HG03280 (cell line): ENCODE data around the gene OR10S1.
"Not testable (repeated sequence)": the region's sequence is repeated elsewhere in the genome, so short reads cannot be mapped to it uniquely, and the experiment has no call there.

Experiments
- ATAC-seq: cut with Tn5 transposase; IDR thresholded peaks from one replicate; pipeline ENCODE4 v1.9.1; 2021; ENCODE audit warnings: mild to moderate bottlenecking, moderate library complexity; ENCODE audit not compliant: unreplicated experiment

The OR10S1 gene, protein sequence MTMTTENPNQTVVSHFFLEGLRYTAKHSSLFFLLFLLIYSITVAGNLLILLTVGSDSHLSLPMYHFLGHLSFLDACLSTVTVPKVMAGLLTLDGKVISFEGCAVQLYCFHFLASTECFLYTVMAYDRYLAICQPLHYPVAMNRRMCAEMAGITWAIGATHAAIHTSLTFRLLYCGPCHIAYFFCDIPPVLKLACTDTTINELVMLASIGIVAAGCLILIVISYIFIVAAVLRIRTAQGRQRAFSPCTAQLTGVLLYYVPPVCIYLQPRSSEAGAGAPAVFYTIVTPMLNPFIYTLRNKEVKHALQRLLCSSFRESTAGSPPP

DNA sequence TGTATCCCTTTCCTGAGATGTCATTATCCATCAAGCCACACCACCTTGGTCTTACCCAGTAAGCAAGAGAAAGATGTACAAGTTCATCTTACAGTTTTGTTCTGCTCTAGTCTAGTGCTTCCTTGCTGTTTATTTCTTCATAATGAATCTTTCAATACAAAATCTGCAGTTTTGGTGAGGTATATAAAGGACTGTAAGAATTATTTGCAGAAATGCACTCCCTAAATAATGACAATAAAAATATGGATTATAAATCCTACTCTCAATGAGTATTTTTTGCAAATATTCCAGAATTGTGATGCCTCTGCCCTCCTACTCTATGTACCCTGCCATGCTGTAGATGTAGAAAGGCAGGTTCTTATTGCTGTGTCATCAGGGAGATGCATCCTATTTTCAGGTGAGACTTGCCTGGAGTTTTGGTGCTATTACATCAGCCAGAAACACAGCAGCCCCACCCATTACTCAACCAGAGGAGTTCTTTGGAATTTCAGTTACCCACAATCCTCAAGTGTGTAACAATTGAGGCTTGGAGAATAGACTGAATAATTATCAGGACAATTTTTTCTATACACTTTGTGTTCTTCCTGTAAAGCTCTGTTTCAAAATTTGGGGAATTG, at the start of gene OR10S1:
OR10S1 (minus strand) TSS at position 51 of the 617 bp plus-strand sequence. CDS start 117 bp downstream, outside the sequence.
- ATAC-seq, result no peak

DNA sequence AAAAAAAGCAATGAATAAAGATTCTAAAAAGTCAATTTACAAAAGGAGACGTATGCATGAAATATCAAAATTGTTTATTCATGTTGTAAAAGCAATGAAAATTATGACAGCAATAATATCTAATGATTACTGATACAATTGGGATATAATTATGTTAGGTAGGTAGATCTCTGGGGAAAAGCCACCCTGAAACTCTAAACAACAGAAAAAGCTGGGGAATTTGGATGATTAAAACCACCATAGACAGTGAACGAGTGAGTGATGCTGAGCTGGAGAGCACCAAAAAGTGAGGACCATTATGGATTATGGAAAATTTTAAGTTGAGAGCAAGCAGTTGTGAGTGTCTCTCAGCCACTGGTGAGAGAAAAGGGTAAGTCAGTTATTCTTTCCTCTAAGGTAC, 48.9 kb upstream of the OR10S1 start, which contains the start of gene OR10G8:
OR10G8 (plus strand) TSS at position 301 of the 400 bp plus-strand sequence. CDS start 2,825 bp downstream, outside the sequence.
- no peak for ATAC-seq

DNA sequence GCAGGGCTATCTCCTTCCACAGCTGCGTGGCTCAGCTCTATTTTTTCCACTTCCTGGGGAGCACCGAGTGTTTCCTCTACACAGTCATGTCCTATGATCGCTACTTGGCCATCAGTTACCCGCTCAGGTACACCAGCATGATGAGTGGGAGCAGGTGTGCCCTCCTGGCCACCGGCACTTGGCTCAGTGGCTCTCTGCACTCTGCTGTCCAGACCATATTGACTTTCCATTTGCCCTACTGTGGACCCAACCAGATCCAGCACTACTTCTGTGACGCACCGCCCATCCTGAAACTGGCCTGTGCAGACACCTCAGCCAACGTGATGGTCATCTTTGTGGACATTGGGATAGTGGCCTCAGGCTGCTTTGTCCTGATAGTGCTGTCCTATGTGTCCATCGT, 38.3 kb upstream of the OR10S1 start:
- ATAC-seq, result not testable (repeated sequence)

DNA sequence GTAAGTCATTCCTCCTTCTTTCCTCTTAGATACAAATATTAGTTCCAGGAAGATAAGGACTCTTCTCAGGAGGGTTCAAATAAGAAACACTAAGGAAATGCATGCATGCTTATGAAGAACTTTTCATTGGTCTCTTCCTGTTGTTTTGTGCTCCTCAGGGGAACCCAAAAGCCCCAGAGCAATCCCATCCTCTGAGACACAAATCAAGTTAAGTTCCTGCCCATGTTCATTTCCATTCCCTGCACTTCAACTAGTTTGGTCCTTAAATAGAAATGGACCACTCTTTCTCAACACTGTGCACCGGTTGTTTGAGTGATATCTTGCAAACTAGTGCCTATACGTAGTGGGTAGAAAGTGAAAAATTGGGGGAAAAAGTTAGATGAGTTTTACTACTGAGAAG, 35.1 kb upstream of the OR10S1 start, which contains the start of gene OR10G4:
OR10G4 (plus strand) TSS at position 301 of the 400 bp plus-strand sequence. CDS start 2,578 bp downstream, outside the sequence.
- no peak for ATAC-seq

DNA sequence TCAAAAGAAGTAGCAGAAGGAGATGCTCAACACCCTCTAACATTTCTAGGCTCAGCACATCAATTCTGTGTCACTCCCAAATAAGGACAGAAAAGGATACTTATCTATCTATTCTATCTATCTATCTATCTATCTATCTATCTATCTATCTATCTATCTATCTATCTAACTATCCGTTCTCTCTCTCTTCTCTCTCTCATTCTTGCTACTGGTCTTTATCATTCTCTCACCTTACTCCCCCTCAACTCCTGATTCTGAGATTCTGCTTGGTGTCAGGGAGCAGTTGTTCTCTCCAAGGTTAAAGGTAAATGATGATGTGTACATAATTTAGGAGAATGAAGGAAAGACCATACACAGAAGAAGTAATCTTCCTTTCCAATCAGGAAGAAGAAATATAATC, 17.5 kb upstream of the OR10S1 start, which contains the start of gene OR10G6:
OR10G6 (minus strand) TSS at position 43 of the 400 bp plus-strand sequence; CDS start at position 43, 0 bp downstream.
- no peak for ATAC-seq

DNA sequence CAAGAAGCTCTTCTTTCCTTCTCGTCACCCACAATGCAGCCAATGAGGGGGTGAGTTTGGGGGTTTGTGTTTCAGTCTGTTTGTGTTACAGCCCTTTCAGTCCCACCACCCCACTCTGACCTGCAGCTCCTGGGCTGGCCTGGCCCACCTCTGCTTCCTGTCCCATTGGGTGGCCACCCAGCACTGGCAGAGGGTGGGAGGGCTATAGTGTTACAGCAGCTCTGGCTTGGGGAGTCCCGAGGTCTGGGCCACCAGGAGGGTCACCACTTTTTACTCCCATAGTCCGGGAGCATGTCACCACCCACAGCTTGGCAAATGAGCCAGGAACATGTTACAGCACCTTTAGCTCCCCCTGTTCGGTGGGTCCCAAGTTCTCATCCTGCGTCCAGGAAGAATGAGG, 1.7 kb upstream of the OR10S1 start:
- ATAC-seq, result no peak

DNA sequence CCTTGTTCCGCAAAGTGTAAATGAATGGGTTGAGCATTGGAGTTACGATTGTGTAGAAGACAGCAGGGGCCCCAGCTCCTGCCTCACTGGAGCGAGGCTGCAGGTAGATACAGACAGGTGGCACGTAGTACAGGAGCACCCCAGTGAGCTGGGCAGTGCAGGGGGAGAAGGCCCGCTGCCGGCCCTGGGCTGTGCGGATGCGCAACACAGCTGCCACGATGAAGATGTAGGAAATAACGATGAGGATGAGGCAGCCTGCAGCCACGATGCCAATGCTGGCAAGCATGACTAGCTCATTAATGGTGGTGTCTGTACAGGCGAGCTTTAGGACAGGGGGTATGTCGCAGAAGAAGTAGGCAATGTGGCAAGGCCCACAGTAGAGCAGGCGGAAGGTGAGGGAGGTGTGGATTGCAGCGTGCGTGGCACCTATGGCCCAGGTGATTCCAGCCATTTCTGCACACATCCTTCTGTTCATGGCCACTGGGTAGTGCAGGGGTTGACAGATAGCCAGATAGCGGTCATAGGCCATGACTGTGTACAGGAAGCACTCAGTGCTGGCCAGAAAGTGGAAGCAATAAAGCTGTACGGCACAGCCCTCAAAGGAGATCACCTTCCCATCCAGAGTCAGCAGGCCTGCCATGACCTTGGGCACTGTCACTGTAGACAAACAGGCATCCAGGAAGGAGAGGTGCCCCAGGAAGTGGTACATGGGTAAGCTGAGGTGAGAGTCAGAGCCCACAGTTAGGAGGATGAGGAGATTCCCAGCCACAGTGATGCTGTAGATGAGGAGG, 616 bp downstream of the OR10S1 start:
- ATAC-seq, result no peak

DNA sequence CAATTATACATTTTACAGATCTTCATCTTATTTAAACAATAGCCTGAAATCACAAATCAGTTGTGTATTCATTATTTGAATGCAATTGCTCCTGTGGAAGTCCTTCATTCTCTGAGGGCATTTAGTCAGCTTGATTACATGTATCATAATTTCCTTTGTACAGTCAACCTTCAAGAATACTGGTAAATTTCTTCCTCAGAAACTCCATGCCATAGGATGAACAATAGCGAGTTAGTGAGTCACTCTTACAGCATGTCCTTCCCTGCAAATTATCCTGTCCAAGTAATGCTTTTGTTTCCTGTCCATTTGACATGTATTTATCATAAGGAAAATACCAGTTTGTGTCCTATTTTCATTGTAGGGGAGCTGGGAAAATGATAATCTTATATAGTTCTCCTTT, 3.8 kb downstream of the OR10S1 start:
- no peak for ATAC-seq

DNA sequence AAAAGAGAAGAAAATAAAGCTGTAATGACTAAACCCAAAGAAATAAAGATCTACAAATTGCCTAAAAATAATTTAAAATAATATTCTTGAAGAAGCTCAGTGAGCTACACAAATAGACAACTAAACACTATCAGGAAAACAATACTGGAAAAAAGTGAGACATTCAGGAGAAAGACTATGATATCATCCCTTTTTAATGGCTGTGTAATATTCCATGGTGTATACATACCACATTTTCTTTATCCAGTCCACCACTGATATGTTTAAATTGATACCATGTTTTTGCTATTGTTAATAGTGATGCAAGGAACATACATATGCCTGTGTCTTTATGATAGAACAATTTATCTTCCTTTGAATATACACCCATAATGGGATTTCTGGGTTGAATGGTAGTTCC, 20.8 kb downstream of the OR10S1 start:
- no peak for ATAC-seq

DNA sequence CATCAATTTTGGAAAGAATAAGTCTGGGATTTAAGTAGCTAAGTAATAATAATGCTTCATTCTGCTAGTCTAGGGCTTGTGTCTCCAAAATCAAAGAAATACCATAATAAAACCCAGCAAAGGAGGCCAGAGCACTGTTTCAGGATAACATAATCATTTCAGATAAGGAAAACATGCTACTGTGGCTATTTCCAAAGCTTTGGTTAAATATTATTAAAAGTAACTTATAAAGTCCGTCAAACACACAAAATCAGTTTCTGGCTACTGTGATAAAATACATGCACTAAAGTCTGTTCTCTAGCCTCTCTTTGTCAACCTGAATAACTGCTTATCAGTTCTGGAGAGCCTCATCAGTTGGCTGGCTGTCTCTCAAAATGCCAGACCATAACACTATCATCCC, 32.4 kb downstream of the OR10S1 start:
- no peak for ATAC-seq

DNA sequence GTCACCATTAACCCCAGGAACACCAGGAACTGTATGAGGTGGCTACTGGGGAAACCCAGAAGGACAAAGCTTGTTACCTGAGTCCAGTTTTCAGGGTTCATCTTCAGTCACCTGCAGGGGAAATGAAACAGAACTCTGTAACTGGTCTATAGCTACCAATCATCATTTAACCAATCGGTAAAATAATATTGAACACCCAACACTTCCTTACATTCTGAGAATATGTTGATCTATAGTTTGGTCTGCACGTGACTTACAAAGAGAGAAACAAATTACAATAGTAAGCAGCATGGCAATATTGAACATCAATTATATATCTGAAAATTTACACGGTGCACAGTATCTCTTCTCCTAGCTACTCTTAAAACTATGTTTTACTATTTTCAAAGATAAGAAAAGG, 33.8 kb downstream of the OR10S1 start, which contains the start of gene OR6T1:
OR6T1 (minus strand) TSS at position 101 of the 400 bp plus-strand sequence; CDS start at position 101, 0 bp downstream.
- no peak for ATAC-seq

DNA sequence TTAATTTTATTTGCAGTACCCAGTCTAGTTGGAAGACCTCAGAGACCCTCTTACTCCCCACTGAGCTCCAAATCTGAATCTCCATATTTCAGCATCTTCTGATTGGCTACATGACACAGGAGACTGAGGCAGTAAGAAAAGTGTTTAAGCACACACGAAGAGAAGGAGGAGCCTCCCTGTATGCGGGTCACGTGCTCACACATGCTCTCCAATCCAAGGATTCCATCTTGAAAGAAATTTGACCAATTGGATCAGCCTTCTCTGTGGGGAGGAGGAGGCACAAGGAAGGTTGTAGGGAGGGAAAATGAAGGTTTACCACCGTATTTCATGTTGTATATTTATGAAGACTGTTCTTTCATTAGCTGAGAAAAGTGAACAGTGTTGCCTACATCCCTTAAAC, 35.2 kb downstream of the OR10S1 start:
- ATAC-seq, result no peak

DNA sequence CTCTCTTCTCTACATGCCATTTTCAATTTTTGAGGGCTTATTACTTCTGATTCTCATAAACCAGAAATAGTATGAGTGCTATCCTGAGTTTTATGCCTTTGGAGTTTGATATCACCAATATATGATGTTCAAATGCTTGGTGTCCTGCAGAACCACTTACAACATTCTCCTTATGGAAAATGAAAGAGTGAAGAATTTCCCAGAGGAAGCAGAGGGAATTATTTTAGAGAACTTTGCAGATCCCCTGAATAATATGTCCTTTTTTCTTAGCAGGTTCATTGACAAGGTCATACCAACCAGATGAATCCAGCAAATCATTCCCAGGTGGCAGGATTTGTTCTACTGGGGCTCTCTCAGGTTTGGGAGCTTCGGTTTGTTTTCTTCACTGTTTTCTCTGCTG, 38.3 kb downstream of the OR10S1 start, which contains the start of gene OR4D5:
OR4D5 (plus strand) TSS at position 301 of the 400 bp plus-strand sequence; CDS start at position 301, 0 bp downstream.
- ATAC-seq, result no peak
